Stimulated activated CD4-positive, alpha-beta T cell treated with anti-CD3 and anti-CD28 coated beads, Interleukin-15, amount 100 ng/mL, for 1 hour (primary cell): ENCODE results near the gene YKT6.
"Not testable (repeated sequence)": the region's sequence is repeated elsewhere in the genome, so short reads cannot be mapped to it uniquely, and the experiment has no call there.

Experiments used
- DNase-seq, 2 donors: peaks; one replicate each; pipeline ENCODE4 v3.0.0-alpha.2; 2020; ENCODE audit warnings: low read depth in 1 of 2, low spot score in 1 of 2

The YKT6 gene

GRCh38 chr7:44172352-44172751, 28.4 kb upstream of the YKT6 start:
- no peak for DNase-seq

- no peak for DNase-seq
Observed at GRCh38 chr7:44172803-44173424, 27.9 kb upstream of the YKT6 start.

GRCh38 chr7:44173911-44174693, 26.7 kb upstream of the YKT6 start:
- DNase-seq = no peak

GRCh38 chr7:44174694-44174948, 26.2 kb upstream of the YKT6 start:
- not testable (repeated sequence) for DNase-seq

GRCh38 chr7:44175730-44176129, 25.0 kb upstream of the YKT6 start:
- no peak for DNase-seq

- no peak for DNase-seq
Observed at GRCh38 chr7:44176486-44176885, 24.3 kb upstream of the YKT6 start.

GRCh38 chr7:44177570-44178131, 23.1 kb upstream of the YKT6 start:
- no peak for DNase-seq

- DNase-seq = no peak
Observed at GRCh38 chr7:44180631-44181030, 20.1 kb upstream of the YKT6 start.

GRCh38 chr7:44182827-44183226, 18.0 kb upstream of the YKT6 start:
- no peak for DNase-seq

GRCh38 chr7:44183386-44183785, 17.4 kb upstream of the YKT6 start:
- no peak for DNase-seq

- no peak for DNase-seq
Observed at GRCh38 chr7:44184206-44184872, 16.4 kb upstream of the YKT6 start.

- no peak for DNase-seq
Observed at GRCh38 chr7:44184873-44185446, 15.8 kb upstream of the YKT6 start.

GRCh38 chr7:44185729-44186128, 15.0 kb upstream of the YKT6 start:
- DNase-seq = no peak

- no peak for DNase-seq
Observed at GRCh38 chr7:44186736-44187135, 14.0 kb upstream of the YKT6 start.

GRCh38 chr7:44187636-44188416, 13.0 kb upstream of the YKT6 start:
- DNase-seq = no peak

- no peak for DNase-seq
Observed at GRCh38 chr7:44188480-44189225, 12.1 kb upstream of the YKT6 start.

- no peak for DNase-seq
Observed at GRCh38 chr7:44189286-44189992, 11.3 kb upstream of the YKT6 start, which contains the start of gene GCK. Gene GCK (minus strand): TSS chr7:44189439. CDS start chr7:44188953, 486 bp downstream.

GRCh38 chr7:44189993-44190872, 10.5 kb upstream of the YKT6 start:
- DNase-seq = no peak

- DNase-seq = no peak
Observed at GRCh38 chr7:44191171-44191570, 9.6 kb upstream of the YKT6 start.
